COR-L47 (cell line): Measurements from ENCODE around the gene CPEB2.

ENCODE experiments used
- DNase-seq: peaks from one replicate; lab custom pipeline; 2025; lab: John Stamatoyannopoulos, UW

Gene CPEB2

GRCh38 chr4:15010038-15010585 is 7.8 kb downstream of the CPEB2 start:
- no peak for DNase-seq

GRCh38 chr4:15011166-15011565 is 8.9 kb downstream of the CPEB2 start:
- DNase-seq = no peak

- no peak for DNase-seq
Observed at GRCh38 chr4:15012017-15012788, 9.9 kb downstream of the CPEB2 start.

GRCh38 chr4:15013585-15013984 is 11.3 kb downstream of the CPEB2 start:
- no peak for DNase-seq

GRCh38 chr4:15015170-15015569 is 12.9 kb downstream of the CPEB2 start:
- no peak for DNase-seq

GRCh38 chr4:15018361-15018760 is 16.1 kb downstream of the CPEB2 start:
- no peak for DNase-seq

- DNase-seq = no peak
Observed at GRCh38 chr4:15020502-15021286, 18.4 kb downstream of the CPEB2 start.

- no peak for DNase-seq
Observed at GRCh38 chr4:15021311-15021710, 19.0 kb downstream of the CPEB2 start.

- DNase-seq = no peak
Observed at GRCh38 chr4:15021946-15022345, 19.7 kb downstream of the CPEB2 start.

- no peak for DNase-seq
Observed at GRCh38 chr4:15024386-15024785, 22.1 kb downstream of the CPEB2 start.

GRCh38 chr4:15025693-15026092 is 23.4 kb downstream of the CPEB2 start:
- no peak for DNase-seq

GRCh38 chr4:15027921-15028435 is 25.7 kb downstream of the CPEB2 start:
- no peak for DNase-seq

- DNase-seq = no peak
Observed at GRCh38 chr4:15031197-15031596, 28.9 kb downstream of the CPEB2 start.

GRCh38 chr4:15031993-15032675 is 29.9 kb downstream of the CPEB2 start:
- no peak for DNase-seq

- no peak for DNase-seq
Observed at GRCh38 chr4:15034071-15034764, 31.9 kb downstream of the CPEB2 start.

- DNase-seq = no peak
Observed at GRCh38 chr4:15035159-15035558, 32.9 kb downstream of the CPEB2 start.

GRCh38 chr4:15037923-15038541 is 35.8 kb downstream of the CPEB2 start:
- DNase-seq = no peak

GRCh38 chr4:15040916-15041463 is 38.7 kb downstream of the CPEB2 start:
- DNase-seq = no peak

- no peak for DNase-seq
Observed at GRCh38 chr4:15042529-15043167, 40.4 kb downstream of the CPEB2 start.

- peak; percentile 1 for DNase-seq
Observed at GRCh38 chr4:15043226-15043625, 40.9 kb downstream of the CPEB2 start.
